Measurements from ENCODE around the gene CALY.

- TF ChIP-seq CTCF (conservative IDR thresholded peaks at IDR 0.05; ENCODE audit: low read length), result no peak
- TF ChIP-seq EZH2phosphoT487 (IDR thresholded peaks at IDR 0.05; ENCODE audit: borderline replicate concordance), result no peak
Observed at GRCh38 chr10:133312769-133313145, 23.9 kb downstream of the CALY start.

Measured in Loucy (cell line).